ENCODE measurements around the gene LAS1L.

Gene LAS1L

GRCh38 chrX:65536291-65536690 lies 1.7 kb upstream of the LAS1L start:
- Histone ChIP-seq H3K4me1 (ENCODE audit: low read length) (0 out of 2 replicates have a peak, but pooled peaks cover 8% of the 10 kb centered on the region), H3K79me2 (ENCODE audit: low read length) (peaks cover 28% of the 10 kb centered on the region), H3K4me2 (ENCODE audit: low read depth, low read length) (no peak overlapping the region), H3K4me3 (ENCODE audit: low read length) (no peak overlapping the region), H3K27me3 (replicated peaks; ENCODE audit: insufficient read depth, low read length) (no peaks in the 10 kb centered on the region), H3K9me3 (replicated peaks; ENCODE audit: insufficient read depth, low read length) (no peaks in the 10 kb centered on the region), H3K36me3 (replicated peaks; ENCODE audit: insufficient read depth, low read length) (no peaks in the 10 kb centered on the region), H3F3A (ENCODE audit: insufficient read depth, low read length) (no peaks in the 10 kb centered on the region), H4K20me1 (ENCODE audit: insufficient read depth, low read length) (no peaks in the 10 kb centered on the region), H2AFZ (ENCODE audit: low read length) (no peak overlapping the region), H3K27ac (ENCODE audit: low read length) (no peak overlapping the region), H3K9me2 (replicated peaks; ENCODE audit: insufficient read depth, low read length) (no peaks in the 10 kb centered on the region), H3K9ac (ENCODE audit: low read length) (no peak overlapping the region)
- TF ChIP-seq CTCF (IDR thresholded peaks at IDR 0.05; ENCODE audit: low read length), result no peak
- no peak for TF ChIP-seq EZH2 (optimal IDR thresholded peaks at IDR 0.05; ENCODE audit: low read depth, low read length)
- TF ChIP-seq EZH2phosphoT487 (IDR thresholded peaks at IDR 0.05; ENCODE audit: low read length), result no peak
- DNase-seq, result no peak

GRCh38 chrX:65532016-65532415 lies 2.6 kb downstream of the LAS1L start:
- H3K27ac ChIP-seq (ENCODE audit: low read length), result no peak overlapping the region
- no peak overlapping the region for H3K4me2 ChIP-seq (ENCODE audit: low read depth, low read length)
- H3K9ac ChIP-seq (ENCODE audit: low read length), result no peak overlapping the region
- H3K27me3 ChIP-seq (replicated peaks; ENCODE audit: insufficient read depth, low read length), result no peaks in the 10 kb centered on the region
- H3K9me3 ChIP-seq (replicated peaks; ENCODE audit: insufficient read depth, low read length), result no peaks in the 10 kb centered on the region
- no peak overlapping the region for H3K4me3 ChIP-seq (ENCODE audit: low read length)
- no peaks in the 10 kb centered on the region for H3K36me3 ChIP-seq (replicated peaks; ENCODE audit: insufficient read depth, low read length)
- no peaks in the 10 kb centered on the region for H3K9me2 ChIP-seq (replicated peaks; ENCODE audit: insufficient read depth, low read length)
- no peak for DNase-seq
- peaks cover 32% of the 10 kb centered on the region for H3K79me2 ChIP-seq (ENCODE audit: low read length)
- H4K20me1 ChIP-seq (ENCODE audit: insufficient read depth, low read length), result no peaks in the 10 kb centered on the region
- no peak for TF ChIP-seq EZH2 (optimal IDR thresholded peaks at IDR 0.05; ENCODE audit: low read depth, low read length)
- TF ChIP-seq CTCF (IDR thresholded peaks at IDR 0.05; ENCODE audit: low read length), result no peak
- no peak for TF ChIP-seq EZH2phosphoT487 (IDR thresholded peaks at IDR 0.05; ENCODE audit: low read length)
- 0 out of 2 replicates have a peak, but pooled peaks cover 8% of the 10 kb centered on the region for H3K4me1 ChIP-seq (ENCODE audit: low read length)
- no peaks in the 10 kb centered on the region; the same call in 1 of the 2 replicates for H3F3A ChIP-seq (ENCODE audit: insufficient read depth, low read length)
- no peak overlapping the region for H2AFZ ChIP-seq (ENCODE audit: low read length)

GRCh38 chrX:65528705-65529340 lies 5.8 kb downstream of the LAS1L start:
- peaks cover 24% of the 10 kb centered on the region for H3K79me2 ChIP-seq (ENCODE audit: low read length)
- H3K4me2 ChIP-seq (ENCODE audit: low read depth, low read length), result no peak overlapping the region
- H4K20me1 ChIP-seq (ENCODE audit: insufficient read depth, low read length), result no peaks in the 10 kb centered on the region
- peak; percentile 55 for DNase-seq
- H3K9ac ChIP-seq (ENCODE audit: low read length), result no peak overlapping the region
- H3K4me3 ChIP-seq (ENCODE audit: low read length), result no peak overlapping the region
- no peak overlapping the region for H2AFZ ChIP-seq (ENCODE audit: low read length)
- no peaks in the 10 kb centered on the region for H3K27me3 ChIP-seq (replicated peaks; ENCODE audit: insufficient read depth, low read length)
- TF ChIP-seq EZH2 (optimal IDR thresholded peaks at IDR 0.05; ENCODE audit: low read depth, low read length) (no peak), CTCF (IDR thresholded peaks at IDR 0.05; ENCODE audit: low read length) (peak; percentile 98)
- no peak overlapping the region for H3K27ac ChIP-seq (ENCODE audit: low read length)
- no peaks in the 10 kb centered on the region for H3K36me3 ChIP-seq (replicated peaks; ENCODE audit: insufficient read depth, low read length)
- no peaks in the 10 kb centered on the region for H3K9me2 ChIP-seq (replicated peaks; ENCODE audit: insufficient read depth, low read length)
- no peaks in the 10 kb centered on the region; the same call in 1 of the 2 replicates for H3F3A ChIP-seq (ENCODE audit: insufficient read depth, low read length)
- H3K4me1 ChIP-seq (ENCODE audit: low read length), result 0 out of 2 replicates have a peak, but pooled peaks cover 8% of the 10 kb centered on the region
- no peaks in the 10 kb centered on the region for H3K9me3 ChIP-seq (replicated peaks; ENCODE audit: insufficient read depth, low read length)
